Hepatocyte (in vitro differentiated cells): ENCODE results near the gene ANK2.

Experiments
- CTCF ChIP-seq: fragments of 200-600 bp; sonication (generic); IDR thresholded peaks from 2 replicates; pipeline ENCODE4 v1.5.1; 2016; ENCODE audit warnings: antibody characterized with exemption, mild to moderate bottlenecking; ENCODE audit not compliant: poor library complexity
- EZH2 ChIP-seq: fragments of 200-600 bp; sonication (generic); IDR thresholded peaks from 2 replicates; pipeline ENCODE4 v1.6.1; 2016; ENCODE audit warnings: antibody characterized with exemption, mild to moderate bottlenecking, borderline replicate concordance
- EZH2phosphoT487 ChIP-seq: fragments of 200-600 bp; sonication (generic); IDR thresholded peaks from one replicate; pipeline ENCODE4 v1.6.1; 2018; ENCODE audit warnings: antibody characterized with exemption, mild to moderate bottlenecking, low read depth, moderate library complexity; ENCODE audit not compliant: unreplicated experiment, severe bottlenecking

- TF ChIP-seq CTCF (no peak), EZH2 (no peak), EZH2phosphoT487 (no peak)
These were observed 354.7 kb downstream of the ANK2 start for GRCh38 chr4:113404167-113404571.
